NCI-H2227 treated with DMSO at 0.1 percent for 48 hours (cell line): ENCODE measurements around the gene XRCC4.

Experiments used
- DNase-seq: peaks from one replicate; lab custom pipeline; 2025; lab: John Stamatoyannopoulos, UW

The XRCC4 gene

GRCh38 chr5:83388608-83389007, 311.3 kb downstream of the XRCC4 start:
- DNase-seq, result no peak

DNA sequence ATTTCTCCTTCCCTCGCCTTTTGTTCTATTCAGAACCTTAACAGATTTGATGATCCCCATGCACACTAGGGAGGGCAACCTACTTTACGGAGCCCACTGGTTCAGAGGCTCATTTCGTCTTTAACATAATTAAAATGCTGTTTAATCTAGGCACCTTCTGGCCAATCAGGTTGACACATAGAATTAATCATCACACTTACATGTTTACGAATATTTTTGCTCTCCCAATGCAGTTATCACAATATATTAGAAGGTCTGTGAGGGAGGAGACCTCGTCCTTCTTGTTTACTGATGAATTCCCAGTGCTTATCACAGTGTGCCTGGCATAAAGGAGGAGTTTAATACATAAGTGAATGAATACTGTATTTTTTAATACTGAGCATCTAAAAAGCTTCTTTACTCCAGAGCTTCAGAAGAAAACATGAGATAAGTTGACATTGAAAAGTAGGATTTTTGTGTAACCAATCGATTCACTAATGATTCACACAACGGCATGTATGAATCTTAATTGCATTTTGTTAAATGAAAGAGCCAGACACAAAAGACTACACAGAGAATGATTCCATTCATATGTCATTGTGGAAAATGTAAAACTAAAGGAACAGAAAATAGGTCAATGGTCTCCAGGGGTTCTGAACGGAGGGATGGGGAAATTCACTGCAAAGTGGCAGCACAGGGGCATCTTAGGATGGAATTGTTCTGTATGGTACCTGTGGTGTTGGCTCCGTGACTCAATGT, 315.6 kb downstream of the XRCC4 start:
- no peak for DNase-seq

- no peak for DNase-seq
Measured at GRCh38 chr5:83393504-83393866, 316.1 kb downstream of the XRCC4 start.

- no peak for DNase-seq
Measured at GRCh38 chr5:83394190-83394589, 316.8 kb downstream of the XRCC4 start.

DNA sequence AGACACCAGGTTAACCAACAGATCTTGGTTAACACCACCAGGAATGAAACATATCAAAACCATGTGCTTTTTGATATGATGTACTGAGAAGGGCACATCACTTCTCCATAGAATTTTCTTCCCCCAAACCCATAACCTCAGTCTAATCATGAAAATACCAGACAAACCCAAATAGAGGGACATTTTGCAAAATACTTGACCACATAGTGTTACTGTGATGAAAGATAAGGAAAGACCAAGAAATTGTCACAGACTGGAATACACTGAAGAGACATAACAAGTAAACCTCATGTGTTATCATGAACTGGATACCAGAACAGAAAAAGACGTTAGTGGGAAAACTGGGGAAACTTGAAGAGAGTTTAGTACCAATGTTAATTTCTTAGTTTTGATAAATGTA, 319.3 kb downstream of the XRCC4 start:
- no peak for DNase-seq

GRCh38 chr5:83397658-83398057, 320.3 kb downstream of the XRCC4 start:
- DNase-seq, result no peak

- DNase-seq, result no peak
Measured at GRCh38 chr5:83400241-83400640, 322.9 kb downstream of the XRCC4 start.

- no peak for DNase-seq
Measured at GRCh38 chr5:83400701-83401100, 323.4 kb downstream of the XRCC4 start.

DNA sequence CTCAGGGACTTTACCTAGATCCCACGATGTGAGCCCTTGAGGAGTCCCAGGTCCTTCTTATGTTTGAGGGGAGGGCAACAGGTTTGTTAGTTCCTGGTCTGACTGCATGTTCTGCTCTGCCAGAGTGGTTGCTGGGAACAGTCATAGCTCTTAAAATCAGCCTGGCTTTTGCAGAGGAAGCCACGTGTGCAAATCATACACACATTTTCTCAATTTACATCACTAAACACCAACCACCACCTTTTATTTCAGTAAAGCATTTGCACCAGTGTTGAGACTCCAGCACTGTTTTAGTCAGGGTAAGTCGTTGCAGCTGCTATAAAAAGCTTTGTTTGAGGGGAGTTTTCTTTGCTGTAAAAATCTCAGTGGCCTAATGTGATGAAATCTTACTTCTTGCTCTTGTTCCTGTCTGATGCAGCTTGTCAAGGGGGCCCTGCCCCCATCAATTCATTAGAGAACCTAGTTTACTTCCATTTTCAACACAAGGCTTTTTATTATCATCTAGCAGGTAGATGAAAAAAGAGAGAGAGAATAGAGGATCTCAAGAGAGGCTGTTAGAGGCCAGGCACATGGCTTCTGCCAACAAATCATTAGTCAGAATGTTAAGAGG, 323.9 kb downstream of the XRCC4 start:
- DNase-seq, result no peak

GRCh38 chr5:83401775-83402174, 324.4 kb downstream of the XRCC4 start:
- DNase-seq, result no peak
